Esophagus squamous epithelium (tissue), 5 donors: ENCODE data around the gene HCFC2. TPM values are rescaled to one million over a fixed set of nuclear protein-coding genes. Genes with fewer than 3 reads are reported as not detected.

Source experiments
- DNase-seq: peaks from one replicate; lab custom pipeline; 2025; lab: John Stamatoyannopoulos, UW
- H3K27ac ChIP-seq, 4 donors: fragments of 200-600 bp; sonication (generic); one replicate each; pipeline ENCODE4 v1.5.1; 2016 to 2019; ENCODE audit warnings: mild to moderate bottlenecking in 1 of 4
- H3K27me3 ChIP-seq, 4 donors: fragments of 200-600 bp; sonication (generic); 1 replicate in 3 of 4; 2 replicates in 1 of 4; pipeline versions ENCODE4 v1.5.1 to v1.6.0; 2017 to 2021; ENCODE audit warnings: antibody characterized with exemption in 1 of 4
- H3K36me3 ChIP-seq, 3 donors: fragments of 200-600 bp; sonication (generic); one replicate each; pipeline ENCODE4 v1.5.1; 2016 to 2019
- H3K4me1 ChIP-seq, 3 donors: fragments of 200-600 bp; sonication (generic); one replicate each; pipeline ENCODE4 v1.5.1; 2017 to 2019
- H3K4me3 ChIP-seq, 4 donors: fragments of 200-600 bp; sonication (generic); 1 replicate in 3 of 4; 2 replicates in 1 of 4; pipeline ENCODE4 v1.5.1; 2016 to 2019; ENCODE audit warnings: mild to moderate bottlenecking in 2 of 4, moderate library complexity in 1 of 4
- H3K9me3 ChIP-seq, 3 donors: fragments of 200-600 bp; sonication (generic); one replicate each; pipeline ENCODE4 v1.5.1; 2016 to 2019
- CTCF ChIP-seq, 6 experiments: fragments of 450-650 bp in 4 of 6; fragments of 200-600 bp in 2 of 6; sonication (generic) in 2 of 6; IDR thresholded peaks; one replicate each; pipeline ENCODE4 v1.5.1; 2016 to 2019; ENCODE audit warnings: antibody characterized with exemption in 6 of 6, mild to moderate bottlenecking in 4 of 6, moderate library complexity in 4 of 6
- POLR2A ChIP-seq, 4 donors: fragments of 450-650 bp; IDR thresholded peaks; one replicate each; pipeline ENCODE4 v1.6.1; 2017; ENCODE audit warnings: antibody characterized with exemption in 4 of 4, mild to moderate bottlenecking in 4 of 4, moderate library complexity in 3 of 4
- WGBS, 2 donors: methylation state at CpG; one replicate each; pipeline ENCODE4 v1.1.5; 2018; 5-methylcytosine and 5-hydroxymethylcytosine counted together
- intact Hi-C: fragments of 100-400 bp; cut with DNase I; formaldehyde crosslinking; loops from one replicate; pipeline ENCODE4 v1.15.0; 2022
- total RNA-seq, 4 donors: library from RNA; depleted of rRNA; stranded (reverse); fragments of >200 nt; gene quantifications; one replicate each; pipeline ENCODE4 v1.1.0, GENCODE V29; 2016
- donor health status: DM: yes; HTN: yes; CAD: no.

Gene HCFC2
- total RNA-seq, 4 donors from 2014 or later: 10.1 to 17.7 (median 14.7) TPM

GRCh38 chr12:104056419-104056972, 7.8 kb upstream of the HCFC2 start:
- intact Hi-C loops: no loop called here
- H3K9me3 ChIP-seq: no peaks in the 10 kb centered on the region
- WGBS, 2 donors: 42 to 70% methylated on average over 4 of the region's 4 CpGs
- H3K27me3 ChIP-seq: peaks cover 0 to 5% (median 0%) of the 10 kb centered on the region in 4 donors
- no peaks in the 10 kb centered on the region for H3K36me3 ChIP-seq
- H3K27ac ChIP-seq: no peak overlapping the region
- TF ChIP-seq POLR2A (IDR thresholded peaks at IDR 0.05): no peak
- no peak for TF ChIP-seq CTCF (IDR thresholded peaks at IDR 0.05)
- peaks cover 0 to 11% (median 5%) of the 10 kb centered on the region in 3 donors for H3K4me1 ChIP-seq
- DNase-seq: no peak
- no peak overlapping the region for H3K4me3 ChIP-seq

GRCh38 chr12:104057771-104058197, 6.5 kb upstream of the HCFC2 start:
- Histone ChIP-seq H3K4me3 (no peak overlapping the region), H3K9me3 (no peaks in the 10 kb centered on the region), H3K4me1 (peaks cover 0 to 11% (median 5%) of the 10 kb centered on the region in 3 donors), H3K27me3 (no peaks in the 10 kb centered on the region), H3K36me3 (no peaks in the 10 kb centered on the region), H3K27ac (no peak overlapping the region)
- no peak for DNase-seq
- TF ChIP-seq CTCF (IDR thresholded peaks at IDR 0.05) (peak; percentile 27 to 65 (median 53)), POLR2A (IDR thresholded peaks at IDR 0.05) (no peak)
- intact Hi-C loops: no loop called here
- 14 to 21% methylated on average over 1 of the region's 1 CpG for WGBS, 2 donors

GRCh38 chr12:104058802-104059201, 5.5 kb upstream of the HCFC2 start:
- no peak overlapping the region for H3K27ac ChIP-seq
- TF ChIP-seq POLR2A (IDR thresholded peaks at IDR 0.05) (no peak), CTCF (IDR thresholded peaks at IDR 0.05) (no peak)
- DNase-seq: no peak
- H3K4me3 ChIP-seq: no peak overlapping the region
- intact Hi-C loops: no loop called here
- no peaks in the 10 kb centered on the region for H3K9me3 ChIP-seq
- no peaks in the 10 kb centered on the region for H3K36me3 ChIP-seq
- no peaks in the 10 kb centered on the region for H3K27me3 ChIP-seq
- 53 to 56% methylated on average over 3 to 4 of the region's 4 CpGs for WGBS, 2 donors
- peaks cover 7 to 18% (median 10%) of the 10 kb centered on the region in 3 donors for H3K4me1 ChIP-seq

- no peaks in the 10 kb centered on the region for H3K9me3 ChIP-seq
- no peak for TF ChIP-seq POLR2A (IDR thresholded peaks at IDR 0.05)
- TF ChIP-seq CTCF (IDR thresholded peaks at IDR 0.05): no peak
- H3K4me3 ChIP-seq: no peak overlapping the region
- peaks cover 8 to 20% (median 10%) of the 10 kb centered on the region in 3 donors for H3K4me1 ChIP-seq
- no peaks in the 10 kb centered on the region for H3K27me3 ChIP-seq
- WGBS, 2 donors: 68 to 80% methylated on average over 2 of the region's 2 CpGs
- intact Hi-C loops: loop anchor here (10.0 kb wide), 1 partner anchor 105 kb away; a partner anchor contains a TSS
- H3K36me3 ChIP-seq: no peaks in the 10 kb centered on the region
- no peak overlapping the region for H3K27ac ChIP-seq
- DNase-seq: no peak
Measured at GRCh38 chr12:104059963-104060362, 4.4 kb upstream of the HCFC2 start.

- Histone ChIP-seq H3K36me3 (no peaks in the 10 kb centered on the region), H3K4me3 (no peak overlapping the region), H3K27ac (no peak overlapping the region), H3K27me3 (no peaks in the 10 kb centered on the region), H3K9me3 (no peaks in the 10 kb centered on the region), H3K4me1 (peaks cover 12 to 26% (median 17%) of the 10 kb centered on the region in 3 donors)
- intact Hi-C loops: loop anchor here (10.0 kb wide), 1 partner anchor 106 kb away; a partner anchor contains a TSS
- no peak for DNase-seq
- WGBS, 2 donors: 57 to 63% methylated on average over 2 of the region's 2 CpGs
- TF ChIP-seq CTCF (IDR thresholded peaks at IDR 0.05) (no peak), POLR2A (IDR thresholded peaks at IDR 0.05) (no peak)
Measured at GRCh38 chr12:104060791-104061190, 3.5 kb upstream of the HCFC2 start.
